GM19035 (cell line): ENCODE measurements around the gene STK10.

ENCODE experiments used
- ATAC-seq: cut with Tn5 transposase; IDR thresholded peaks from one replicate; pipeline ENCODE4 v1.9.1; 2021; ENCODE audit not compliant: unreplicated experiment

STK10 gene

DNA sequence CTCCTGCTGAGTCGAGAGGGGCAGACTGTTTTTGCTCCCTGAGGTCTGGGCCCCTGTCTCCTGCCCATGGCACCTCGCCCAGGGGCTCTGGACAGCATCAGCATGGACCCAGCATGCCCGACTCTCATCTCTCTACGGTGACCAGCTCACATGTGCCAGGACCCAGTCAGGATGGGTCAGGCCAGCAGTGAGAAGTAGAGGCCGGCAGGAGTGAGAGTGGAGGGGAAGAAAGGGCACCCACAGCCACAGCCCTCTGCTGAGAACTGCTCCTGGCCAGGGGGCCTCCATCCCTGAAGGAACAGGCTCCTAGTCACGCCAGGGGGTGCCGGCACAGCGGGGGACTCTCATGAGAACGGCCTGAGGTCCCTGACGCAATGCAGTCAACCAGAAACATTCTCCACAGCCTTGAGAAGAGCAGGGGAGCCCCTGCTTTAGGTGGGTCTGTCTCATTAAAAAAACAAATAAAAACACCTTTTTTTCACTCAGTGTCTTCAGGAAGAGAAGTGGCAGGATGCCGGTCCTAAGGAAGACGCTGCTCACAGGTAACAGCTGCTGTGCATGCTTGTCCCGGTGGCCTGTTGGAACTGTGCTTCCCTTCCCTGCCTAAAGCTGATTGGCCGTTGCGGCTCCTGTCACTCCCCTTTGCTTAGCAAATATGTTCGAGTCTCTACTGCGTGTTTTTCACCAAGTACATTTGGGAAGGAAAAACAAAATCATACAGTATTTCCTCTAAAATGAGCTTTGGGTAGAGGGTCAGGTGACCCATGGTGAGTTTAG lies 95.9 kb downstream of the STK10 start:
- no peak for ATAC-seq

DNA sequence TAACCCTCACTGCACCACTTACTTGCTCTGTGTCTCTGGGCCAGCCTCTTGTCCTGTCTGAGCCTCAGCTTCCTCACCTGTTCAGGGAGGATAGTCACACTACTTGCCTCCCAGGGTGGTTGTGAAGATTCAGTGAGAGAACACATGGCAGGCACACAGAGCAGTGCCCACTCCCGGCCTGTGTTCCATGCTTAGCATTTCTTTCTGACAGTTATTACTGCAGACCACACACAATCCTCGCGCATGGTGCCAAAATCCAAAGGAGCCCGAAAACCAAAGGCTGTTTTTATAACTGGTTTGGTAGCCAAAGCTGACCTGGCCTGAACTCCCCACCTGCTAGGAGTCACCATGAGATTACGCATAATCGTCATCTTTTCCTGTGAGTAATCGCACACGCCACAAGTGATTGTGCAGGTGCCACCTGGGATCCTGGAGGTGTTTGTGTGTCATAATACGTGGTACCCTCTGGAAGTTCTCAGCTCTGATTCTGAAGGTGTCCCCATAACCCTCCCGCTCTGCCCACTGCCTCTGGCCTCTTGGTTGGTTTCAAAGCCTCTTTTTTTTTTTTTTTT lies 97.0 kb downstream of the STK10 start:
- no peak for ATAC-seq

DNA sequence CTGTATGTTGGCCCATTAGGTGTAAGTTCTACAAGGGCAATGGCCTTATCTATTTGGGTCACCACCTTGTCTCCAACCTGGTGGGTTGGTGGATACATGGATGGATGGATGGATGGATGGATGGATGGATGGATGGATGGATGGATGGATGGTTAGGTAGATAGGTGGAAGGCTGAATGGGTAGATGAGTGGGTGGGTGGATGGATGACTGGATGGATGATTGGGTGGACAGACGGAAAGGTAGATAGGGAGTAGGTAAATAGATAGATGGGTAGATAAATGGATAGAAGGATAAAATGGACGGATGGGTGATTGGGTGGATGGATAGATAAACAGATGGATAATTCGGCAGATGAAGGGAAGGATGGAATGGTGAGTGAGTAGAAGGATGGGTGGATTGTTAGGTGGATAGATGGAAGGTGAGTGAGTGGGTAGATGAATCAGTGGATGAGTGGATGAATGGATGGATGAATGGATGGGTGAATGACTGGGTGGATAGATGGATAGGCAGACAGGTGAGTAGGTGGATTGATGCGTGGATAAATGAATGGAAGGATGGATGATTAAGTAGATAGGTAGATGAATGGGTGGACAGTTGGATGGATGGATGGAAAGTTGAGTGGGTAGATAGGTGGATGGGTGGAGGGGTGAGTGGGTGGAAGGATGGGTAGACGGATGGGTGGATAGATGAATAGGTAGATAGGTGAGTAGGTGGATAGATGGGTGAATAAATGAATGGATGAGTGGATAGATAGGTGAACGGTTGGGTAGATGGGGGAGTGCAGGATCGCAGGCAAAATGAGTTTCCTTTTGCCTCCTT lies 98.5 kb downstream of the STK10 start:
- no peak for ATAC-seq

DNA sequence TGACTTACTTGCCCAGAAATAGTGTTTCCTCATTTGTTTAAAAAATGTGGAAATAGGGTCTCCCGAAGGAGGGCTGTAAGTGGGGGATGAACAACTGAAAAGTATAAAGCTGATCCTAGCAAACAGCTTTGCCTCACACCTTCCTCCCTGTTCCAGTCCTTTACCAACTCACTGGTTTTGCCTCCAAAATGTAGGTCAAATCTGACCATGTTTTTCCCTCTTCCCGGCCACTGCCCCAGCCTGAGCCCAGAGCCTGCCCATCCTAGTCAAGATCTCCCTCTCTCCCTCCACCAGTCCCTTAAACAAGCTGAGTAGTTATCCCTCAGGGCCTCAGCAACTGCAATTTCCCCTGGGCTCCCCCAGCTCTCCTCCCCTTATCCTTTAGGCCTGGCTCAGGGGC lies 99.2 kb downstream of the STK10 start:
- no peak for ATAC-seq

DNA sequence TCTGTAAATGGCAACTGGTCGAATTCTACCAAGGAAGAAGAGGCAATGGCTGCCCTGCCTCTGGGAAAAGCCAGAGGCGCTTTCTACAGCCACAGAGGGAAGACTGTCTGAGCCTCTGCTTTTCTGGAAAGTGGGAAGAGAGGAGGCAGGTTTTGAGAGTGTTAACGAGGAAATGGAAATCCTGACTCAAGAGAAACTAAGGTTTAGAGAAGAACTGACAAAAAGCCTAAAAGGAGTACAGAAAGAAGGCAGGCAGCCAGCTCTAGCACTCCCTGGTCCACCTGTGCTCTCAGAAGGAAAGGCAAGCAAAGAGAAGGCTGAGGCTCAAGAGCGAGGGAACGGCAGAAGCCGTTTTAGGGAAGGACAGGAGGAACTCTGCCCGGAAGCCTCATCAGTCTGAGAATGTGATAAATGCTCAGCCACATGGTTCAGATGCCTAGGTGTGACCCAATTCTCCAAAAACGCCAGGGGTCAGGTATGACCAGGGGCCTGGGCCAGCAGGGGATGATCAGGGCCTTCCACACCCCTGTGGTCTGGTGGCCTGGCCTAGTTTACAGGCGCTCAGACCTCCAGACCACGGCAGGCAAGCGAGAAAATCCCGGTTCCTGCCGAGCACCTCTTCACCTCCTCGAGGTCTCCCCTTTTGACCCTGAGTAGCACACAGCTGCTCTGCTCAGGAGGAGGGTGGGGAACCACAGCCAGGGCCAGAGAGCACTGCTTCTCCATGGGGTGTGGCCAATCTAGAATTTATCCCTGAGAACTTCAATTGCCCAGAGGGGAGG lies 101.6 kb downstream of the STK10 start:
- no peak for ATAC-seq

DNA sequence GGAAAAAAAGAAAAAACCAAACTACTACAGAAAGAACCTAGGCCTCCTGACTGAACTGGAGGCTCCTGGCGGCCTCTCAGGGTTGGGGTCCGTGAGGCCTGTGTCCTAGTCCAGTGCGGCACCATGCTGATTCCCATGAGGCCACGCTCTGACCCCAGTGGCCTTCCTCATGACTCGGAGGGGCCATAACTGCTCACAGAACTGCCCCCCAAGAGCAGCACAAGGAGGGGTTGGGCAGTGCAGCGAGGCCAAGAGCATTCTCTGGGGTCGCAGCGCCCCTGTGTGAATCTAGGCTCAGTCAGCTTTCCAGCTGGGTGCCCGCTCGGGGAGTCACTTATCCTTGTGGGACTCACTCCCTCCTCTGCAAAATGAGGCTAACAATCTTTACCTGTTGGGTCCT lies 102.3 kb downstream of the STK10 start:
- no peak for ATAC-seq

DNA sequence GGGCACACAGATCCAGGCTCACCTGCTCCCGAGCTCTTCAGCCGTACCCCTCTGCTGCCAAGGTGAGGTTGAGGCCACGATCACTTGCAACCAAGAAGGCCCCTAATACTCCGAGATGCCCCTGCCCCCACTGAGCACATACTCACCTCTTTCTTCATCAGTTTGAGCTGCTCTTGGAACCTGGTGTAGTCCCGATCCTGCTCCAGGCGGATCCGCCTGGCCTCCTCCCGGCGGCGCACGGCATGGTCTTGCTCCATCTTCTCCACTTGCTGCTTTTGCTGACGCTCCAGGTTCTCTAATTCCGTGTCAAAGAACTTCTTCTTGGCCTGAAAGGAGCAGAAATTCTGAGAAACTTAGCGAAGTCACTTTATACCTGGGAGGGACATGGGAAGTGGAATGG lies 105.8 kb downstream of the STK10 start:
- ATAC-seq, result no peak

DNA sequence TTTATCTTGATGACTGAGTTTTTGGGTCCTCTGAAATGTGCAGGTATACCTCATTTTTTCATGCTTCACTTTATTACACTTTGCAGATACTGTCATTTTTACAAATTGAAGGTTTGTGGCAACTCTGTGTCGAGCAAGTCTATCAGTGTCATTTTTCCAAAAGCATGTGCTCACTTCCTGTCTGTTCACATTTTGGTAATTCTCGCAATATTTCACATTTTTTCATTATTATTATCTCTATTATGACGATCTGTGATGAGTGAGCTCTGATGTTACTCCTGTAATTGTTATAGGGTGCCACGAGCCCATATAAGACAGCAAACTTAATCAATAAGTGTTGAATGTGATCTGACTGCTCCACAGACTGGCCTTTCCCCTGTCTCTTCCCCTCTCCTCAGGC lies 108.1 kb downstream of the STK10 start:
- ATAC-seq, result no peak

DNA sequence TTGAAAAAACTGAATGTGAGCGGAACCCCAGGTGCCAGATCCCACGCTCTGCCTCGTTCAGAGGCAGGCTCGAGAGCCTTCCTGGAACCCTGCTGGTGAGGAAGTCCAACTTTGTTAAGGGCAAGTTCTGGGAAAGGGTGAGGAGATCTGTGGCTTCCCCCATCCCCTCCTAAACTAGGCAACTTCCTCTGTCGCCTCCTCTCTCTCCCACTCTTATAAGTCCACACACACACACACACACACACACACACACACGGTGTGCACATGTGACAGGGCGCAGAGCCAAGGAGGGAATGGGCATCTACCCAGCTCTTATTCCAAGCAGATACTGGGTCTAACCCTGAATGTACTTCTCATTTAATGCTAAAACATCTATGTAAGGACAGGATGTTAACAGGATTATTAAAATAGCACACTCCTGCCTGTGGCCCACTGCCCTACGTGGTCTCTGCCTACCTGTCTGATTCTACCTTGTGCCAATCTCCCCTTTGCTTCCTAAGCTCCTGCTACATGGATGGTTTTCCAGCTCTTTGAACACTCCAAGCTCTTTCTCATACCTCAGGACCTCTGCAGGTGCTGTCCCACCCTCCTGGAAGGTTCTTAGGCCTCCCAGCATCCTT lies 109.2 kb downstream of the STK10 start:
- no peak for ATAC-seq

DNA sequence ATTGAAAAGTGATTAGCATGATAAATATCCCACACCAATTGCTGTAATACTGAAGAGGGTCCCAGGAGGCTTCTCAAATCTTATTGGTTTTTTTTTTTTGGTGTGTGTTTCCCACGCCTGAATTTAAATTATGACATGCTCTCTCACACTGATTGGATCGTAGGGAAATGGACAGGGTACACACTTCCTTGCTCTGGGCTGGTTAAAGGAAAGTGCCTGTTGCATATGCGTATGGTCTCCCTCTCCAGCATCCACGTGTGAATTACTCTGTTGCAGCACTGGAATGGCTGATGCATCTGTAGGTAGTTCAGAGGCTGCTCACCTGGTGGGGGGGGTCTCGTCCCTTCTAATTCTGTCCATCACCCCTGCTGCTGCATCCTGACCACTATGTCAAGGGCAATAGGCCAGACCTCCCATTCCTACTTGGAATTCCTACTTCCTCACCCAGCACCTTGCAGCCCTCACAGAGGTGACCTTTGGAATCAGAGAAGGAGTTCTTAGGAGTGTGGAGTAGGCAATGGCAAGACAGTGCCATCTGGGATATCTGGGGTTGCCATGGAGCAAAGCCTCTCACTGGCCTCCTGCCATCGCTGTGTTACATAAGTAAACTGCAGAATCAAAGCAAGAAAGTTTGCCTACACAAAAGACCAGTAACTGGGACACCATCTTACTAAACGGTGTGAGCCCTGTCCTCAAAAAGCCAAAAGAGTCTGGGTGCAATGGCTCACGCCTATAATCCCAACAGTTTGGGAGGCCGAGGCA lies 110.2 kb downstream of the STK10 start:
- ATAC-seq, result no peak

DNA sequence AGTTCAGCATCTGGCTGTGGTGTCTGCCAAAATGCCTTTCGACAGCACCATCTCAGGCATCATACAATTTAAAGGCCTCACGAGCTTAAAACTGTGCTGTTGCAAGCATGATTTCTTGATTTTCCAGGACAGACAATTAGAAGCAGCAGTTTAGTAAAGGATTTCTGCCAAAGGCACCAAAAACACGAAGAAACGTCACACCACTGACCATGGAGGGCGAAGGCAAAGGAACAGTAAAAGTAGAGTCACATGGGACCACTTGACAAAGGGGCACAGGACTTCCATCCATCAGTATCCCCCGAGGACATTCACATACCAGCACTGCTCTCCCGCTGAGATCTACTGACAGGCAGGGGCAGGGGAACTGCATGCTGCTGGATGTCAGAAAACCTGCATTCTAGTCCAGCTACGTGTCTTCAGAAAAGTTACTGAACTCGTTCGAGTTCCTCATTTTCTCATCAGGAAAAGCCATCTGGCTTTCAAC lies 111.2 kb downstream of the STK10 start:
- no peak for ATAC-seq

DNA sequence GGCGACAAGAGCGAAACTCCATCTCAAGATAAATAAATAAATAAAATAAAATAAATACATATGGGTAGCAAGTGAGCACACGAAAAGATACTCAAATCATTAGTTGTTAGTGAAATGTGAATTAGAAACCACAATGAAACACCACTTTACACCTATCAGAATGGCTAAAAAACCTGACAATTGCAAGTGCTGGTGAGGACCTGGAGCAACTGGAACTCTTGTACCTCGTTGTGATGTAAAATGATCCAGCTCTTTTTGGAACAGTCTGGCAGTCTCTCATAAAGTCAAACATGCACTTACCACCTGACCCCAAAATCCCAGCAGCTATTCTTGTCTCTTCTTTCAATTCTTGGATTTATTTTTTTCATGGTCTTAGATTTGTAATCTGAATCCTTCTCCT lies 112.4 kb downstream of the STK10 start:
- no peak for ATAC-seq

DNA sequence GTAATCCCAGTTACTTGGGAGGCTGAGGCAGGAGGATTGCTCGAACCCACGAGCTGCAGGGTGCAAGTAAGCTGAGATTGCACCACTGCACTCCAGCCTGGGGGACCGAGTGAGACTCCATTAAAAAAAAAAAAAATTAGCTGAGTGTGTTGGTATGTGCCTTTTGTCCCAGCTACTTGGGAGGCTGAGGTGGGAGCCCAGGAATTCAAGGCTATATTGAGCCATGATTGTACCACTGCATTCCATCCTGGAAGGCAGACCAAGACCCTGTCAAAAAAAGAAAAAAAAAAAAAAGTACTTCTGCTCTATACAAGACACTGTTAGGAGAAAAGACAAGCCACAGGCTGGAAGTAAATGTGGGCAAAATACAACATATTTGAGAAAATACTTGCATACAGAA lies 113.1 kb downstream of the STK10 start:
- no peak for ATAC-seq

DNA sequence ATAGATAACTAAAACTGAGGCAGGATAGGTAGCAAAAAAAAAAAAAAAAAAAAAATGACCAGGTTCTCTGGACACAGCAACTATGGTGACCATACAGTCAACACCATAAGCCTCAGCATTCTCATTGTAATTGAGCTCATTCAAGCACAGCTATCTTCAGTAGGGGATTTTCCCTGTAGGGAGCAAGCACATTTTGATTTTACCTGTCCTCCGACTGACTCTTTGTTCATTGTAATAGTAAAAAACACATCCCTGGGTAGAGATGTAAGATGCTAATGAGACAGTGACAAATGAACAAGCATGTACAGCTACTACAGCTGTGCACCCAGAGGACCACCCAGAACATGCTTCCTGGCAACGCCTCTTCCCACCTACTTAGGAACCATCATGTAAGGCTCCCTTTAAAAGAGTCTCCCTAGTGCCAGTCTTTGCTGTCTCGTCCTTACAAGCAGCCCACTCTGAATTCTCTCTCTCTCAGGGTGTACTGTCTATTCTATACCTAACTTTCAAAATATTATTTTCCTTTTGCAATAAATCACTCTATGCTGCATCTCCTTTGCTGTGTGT lies 116.6 kb downstream of the STK10 start:
- no peak for ATAC-seq

DNA sequence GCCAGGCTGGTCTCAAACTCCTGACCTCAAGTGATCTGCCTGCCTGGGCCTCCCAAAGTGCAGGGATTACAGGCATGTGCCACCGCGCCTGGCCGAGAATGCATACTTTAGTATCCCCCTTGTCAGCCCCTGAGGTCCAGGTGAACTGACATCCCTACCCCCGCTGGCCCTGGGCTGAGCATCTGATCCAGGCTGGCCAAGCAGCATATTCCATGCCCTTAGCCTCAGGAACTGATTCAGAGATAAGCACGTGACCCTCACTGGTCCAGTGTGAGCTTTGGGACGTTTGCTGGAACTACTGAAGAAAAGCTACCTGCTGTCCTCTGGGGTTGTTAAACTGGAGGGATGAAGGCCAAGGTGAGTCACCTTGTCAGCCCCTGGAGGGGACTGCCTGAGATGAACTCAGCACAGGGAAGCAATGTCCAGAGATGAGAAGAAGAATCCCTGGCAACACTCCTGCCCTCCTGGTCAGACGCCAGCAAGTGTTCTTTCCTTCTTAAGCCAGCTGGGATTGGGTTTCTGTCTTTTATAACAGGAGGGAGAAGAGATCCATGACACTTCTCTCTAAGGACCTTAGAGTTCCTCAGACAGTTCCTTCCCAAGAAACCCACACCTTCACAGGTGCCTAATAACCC lies 122.5 kb downstream of the STK10 start:
- ATAC-seq, result no peak

DNA sequence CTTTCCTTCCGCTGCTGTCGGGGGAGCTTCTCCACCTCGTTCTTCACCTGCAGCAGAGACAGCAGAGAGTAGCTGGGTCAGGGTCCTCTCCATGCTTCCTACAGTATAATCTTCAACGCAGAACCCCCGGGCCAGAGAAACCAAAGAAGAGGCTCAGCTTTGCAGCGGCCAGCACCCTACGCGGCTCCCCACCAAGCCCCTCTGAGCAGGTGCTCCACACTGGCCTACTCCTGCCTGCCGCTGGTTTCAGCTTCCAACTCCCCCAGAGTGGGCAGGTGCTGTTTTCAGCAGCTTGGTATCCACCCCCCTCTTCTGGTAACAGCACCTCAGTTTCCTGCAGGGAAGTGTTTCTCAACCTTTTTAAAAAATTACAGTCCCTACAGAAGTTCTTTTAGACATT lies 123.3 kb downstream of the STK10 start:
- ATAC-seq, result no peak

DNA sequence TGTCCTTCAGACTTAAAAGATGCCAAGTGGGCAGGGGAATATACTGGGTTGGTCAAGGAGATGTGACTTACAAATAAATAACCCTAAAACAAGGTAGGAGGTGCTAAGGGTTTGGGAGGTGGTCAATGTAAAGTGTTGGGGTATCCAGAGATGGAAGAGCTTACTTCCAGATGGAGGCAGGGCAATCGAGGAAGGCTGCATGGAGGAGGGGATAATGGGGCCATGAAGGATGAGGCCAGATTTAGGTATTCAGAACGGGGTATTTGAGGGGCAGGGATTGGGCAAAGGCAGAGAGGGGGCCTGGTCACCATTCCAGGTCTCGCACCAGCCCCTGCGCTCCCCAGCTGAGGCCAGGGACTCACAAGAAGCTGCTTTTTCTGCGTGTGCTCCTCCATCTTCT lies 123.7 kb downstream of the STK10 start:
- ATAC-seq, result no peak

DNA sequence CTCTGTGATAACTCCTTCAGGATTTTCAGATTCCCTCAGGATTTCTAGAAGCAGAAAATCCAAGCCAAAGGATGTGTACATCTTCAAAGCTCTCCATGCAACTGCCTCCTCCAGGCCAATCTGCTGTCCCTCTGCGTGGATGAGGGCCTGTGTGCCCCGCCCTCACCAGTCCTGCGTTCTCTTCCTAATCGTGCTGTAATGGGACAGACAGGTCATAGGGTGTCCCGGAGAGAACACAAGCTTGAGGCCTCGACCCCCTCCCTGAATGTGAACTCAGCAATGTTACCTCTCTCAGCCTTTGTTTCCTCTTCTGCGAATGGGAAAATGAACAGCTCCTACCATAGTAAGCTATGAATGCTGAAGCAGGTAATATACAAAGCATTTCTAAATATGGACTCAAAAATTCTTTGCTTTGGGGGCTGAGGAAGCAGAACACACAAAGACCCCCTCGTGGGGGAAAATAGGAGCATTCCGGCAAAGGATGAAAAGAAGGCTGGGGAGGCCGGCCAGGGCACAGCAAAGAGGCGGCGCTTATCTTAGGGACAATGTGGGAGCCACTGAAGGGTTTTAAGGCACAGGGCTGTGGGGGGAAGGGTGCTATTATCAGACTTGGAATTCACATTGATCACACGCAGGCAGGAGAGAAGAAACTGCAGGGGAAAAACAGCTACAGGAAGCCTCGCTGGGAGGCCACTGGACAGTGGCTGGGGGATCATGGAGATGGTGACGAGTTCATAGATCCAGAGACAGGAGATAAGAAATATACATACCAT lies 124.4 kb downstream of the STK10 start:
- ATAC-seq, result no peak
